Activated B cell treated with CpG ODN at 0.5 μM for 24 hours (primary cell): ENCODE results near the gene MC4R. TPM values are rescaled to one million over a fixed set of nuclear protein-coding genes. Genes with fewer than 3 reads are reported as not detected.

Experiments
- ATAC-seq: fragments of 200-7000 bp; cut with Tn5 transposase; one replicate; pipeline ENCODE4 v1.10.0; 2021; ENCODE audit warnings: low read depth, mild to moderate bottlenecking, moderate library complexity
- CTCF ChIA-PET: fragments of 350-600 bp; sonication (Branson Sonifier 250); formaldehyde crosslinking; loops from one replicate; lab custom pipeline; 2021; ENCODE audit warnings: antibody characterized with exemption; lab: Charles Lee
- POLR2A ChIA-PET: fragments of 350-600 bp; sonication (Branson Sonifier 250); formaldehyde crosslinking; loops from one replicate; lab custom pipeline; 2021; ENCODE audit warnings: antibody characterized with exemption; lab: Charles Lee
- DNase-seq: peaks from one replicate; pipeline ENCODE4 v3.0.0; 2022
- H3K27ac Mint-ChIP-seq: one replicate; pipeline ENCODE4 v1.8.0; 2020; ENCODE audit warnings: mixed read lengths
- H3K27me3 Mint-ChIP-seq: one replicate; pipeline ENCODE4 v1.8.0; 2021; ENCODE audit warnings: mixed read lengths
- H3K36me3 Mint-ChIP-seq: one replicate; pipeline ENCODE4 v1.8.0; 2021; ENCODE audit warnings: low read depth, mixed read lengths
- H3K4me1 Mint-ChIP-seq: one replicate; pipeline ENCODE4 v1.8.0; 2021; ENCODE audit warnings: mixed read lengths
- H3K4me3 Mint-ChIP-seq: one replicate; pipeline ENCODE4 v1.8.0; 2020; ENCODE audit warnings: mild to moderate bottlenecking, mixed read lengths
- H3K9me3 Mint-ChIP-seq: one replicate; pipeline ENCODE4 v1.8.0; 2020; ENCODE audit warnings: mixed read lengths
- CTCF ChIP-seq: fragments of 200-600 bp; IDR thresholded peaks from one replicate; pipeline ENCODE4 v1.8.0; 2022; ENCODE audit warnings: antibody characterized with exemption, mild to moderate bottlenecking
- intact Hi-C: fragments of 100-400 bp; cut with micrococcal nuclease; formaldehyde crosslinking; loops from one replicate; pipeline ENCODE4 v1.15.1; 2024
- total RNA-seq: library from RNA; stranded (reverse); gene quantifications from 2 replicates; pipeline ENCODE4 v1.2.3, GENCODE V29; 2022

MC4R gene
- total RNA-seq, 1 donor from 2014 or later: not detected

- Mint-ChIP-seq H3K4me3 (no peak overlapping the region), H3K27me3 (no peaks in the 10 kb centered on the region), H3K9me3 (no peaks in the 10 kb centered on the region), H3K27ac (no peak overlapping the region), H3K4me1 (no peaks in the 10 kb centered on the region), H3K36me3 (no peaks in the 10 kb centered on the region)
- intact Hi-C loops: no loop called here
- no peak for TF ChIP-seq CTCF
- DNase-seq (no peak), ATAC-seq (no peak)
- POLR2A ChIA-PET: no interaction called here
- CTCF ChIA-PET: no interaction called here
Observed at GRCh38 chr18:60358516-60358915, 14.1 kb downstream of the MC4R start.

GRCh38 chr18:60350941-60351340 lies 21.6 kb downstream of the MC4R start:
- H3K27me3 Mint-ChIP-seq: no peaks in the 10 kb centered on the region
- no peaks in the 10 kb centered on the region for H3K4me1 Mint-ChIP-seq
- intact Hi-C loops: no loop called here
- no peak for TF ChIP-seq CTCF
- H3K4me3 Mint-ChIP-seq: no peak overlapping the region
- POLR2A ChIA-PET: no interaction called here
- no peaks in the 10 kb centered on the region for H3K36me3 Mint-ChIP-seq
- ATAC-seq (no peak), DNase-seq (no peak)
- H3K27ac Mint-ChIP-seq: no peak overlapping the region
- CTCF ChIA-PET: no interaction called here
- peaks cover 4% of the 10 kb centered on the region for H3K9me3 Mint-ChIP-seq

GRCh38 chr18:60350150-60350549 lies 22.4 kb downstream of the MC4R start:
- no peak for ATAC-seq
- DNase-seq: no peak
- Mint-ChIP-seq H3K4me1 (no peaks in the 10 kb centered on the region), H3K36me3 (no peaks in the 10 kb centered on the region), H3K9me3 (peaks cover 4% of the 10 kb centered on the region), H3K27ac (no peak overlapping the region), H3K27me3 (no peaks in the 10 kb centered on the region), H3K4me3 (no peak overlapping the region)
- CTCF ChIA-PET: no interaction called here
- POLR2A ChIA-PET: no interaction called here
- no peak for TF ChIP-seq CTCF
- intact Hi-C loops: no loop called here

- TF ChIP-seq CTCF: no peak
- Mint-ChIP-seq H3K36me3 (no peaks in the 10 kb centered on the region), H3K9me3 (peaks cover 4% of the 10 kb centered on the region), H3K27me3 (no peaks in the 10 kb centered on the region), H3K4me3 (no peak overlapping the region), H3K4me1 (no peaks in the 10 kb centered on the region), H3K27ac (no peak overlapping the region)
- ATAC-seq: no peak
- ChIA-PET POLR2A (no interaction called here), CTCF (no interaction called here)
- no peak for DNase-seq
- intact Hi-C loops: no loop called here
Observed at GRCh38 chr18:60347526-60348045, 25.0 kb downstream of the MC4R start.

DNA sequence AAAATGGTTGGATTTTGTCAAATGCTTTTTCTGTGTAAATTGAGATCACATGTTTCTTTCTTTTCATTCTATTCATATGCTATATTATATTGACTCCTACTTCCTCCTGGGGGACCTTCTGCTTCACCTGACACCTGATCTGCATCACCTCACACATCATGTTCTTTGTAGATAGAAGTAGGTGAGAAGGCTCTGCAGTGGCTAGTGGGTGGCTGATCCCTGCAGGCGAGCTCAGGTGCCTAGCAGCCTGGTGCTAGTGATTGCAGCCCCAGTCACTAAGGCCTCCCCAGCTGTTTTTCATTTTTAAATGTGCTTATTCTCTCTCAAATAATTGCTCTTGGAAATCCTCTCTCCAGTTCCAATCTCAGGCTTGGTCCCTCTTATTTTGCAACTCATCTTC lies 33.6 kb downstream of the MC4R start:
- ATAC-seq (no peak), DNase-seq (no peak)
- TF ChIP-seq CTCF: no peak
- H3K4me3 Mint-ChIP-seq: no peak overlapping the region
- no peak overlapping the region for H3K27ac Mint-ChIP-seq
- ChIA-PET POLR2A (no interaction called here), CTCF (no interaction called here)
- intact Hi-C loops: no loop called here
- H3K9me3 Mint-ChIP-seq: peaks cover 3% of the 10 kb centered on the region
- no peaks in the 10 kb centered on the region for H3K27me3 Mint-ChIP-seq
- no peaks in the 10 kb centered on the region for H3K36me3 Mint-ChIP-seq
- no peaks in the 10 kb centered on the region for H3K4me1 Mint-ChIP-seq
